ENCODE measurements around the gene DUSP22.

The DUSP22 gene

DNA sequence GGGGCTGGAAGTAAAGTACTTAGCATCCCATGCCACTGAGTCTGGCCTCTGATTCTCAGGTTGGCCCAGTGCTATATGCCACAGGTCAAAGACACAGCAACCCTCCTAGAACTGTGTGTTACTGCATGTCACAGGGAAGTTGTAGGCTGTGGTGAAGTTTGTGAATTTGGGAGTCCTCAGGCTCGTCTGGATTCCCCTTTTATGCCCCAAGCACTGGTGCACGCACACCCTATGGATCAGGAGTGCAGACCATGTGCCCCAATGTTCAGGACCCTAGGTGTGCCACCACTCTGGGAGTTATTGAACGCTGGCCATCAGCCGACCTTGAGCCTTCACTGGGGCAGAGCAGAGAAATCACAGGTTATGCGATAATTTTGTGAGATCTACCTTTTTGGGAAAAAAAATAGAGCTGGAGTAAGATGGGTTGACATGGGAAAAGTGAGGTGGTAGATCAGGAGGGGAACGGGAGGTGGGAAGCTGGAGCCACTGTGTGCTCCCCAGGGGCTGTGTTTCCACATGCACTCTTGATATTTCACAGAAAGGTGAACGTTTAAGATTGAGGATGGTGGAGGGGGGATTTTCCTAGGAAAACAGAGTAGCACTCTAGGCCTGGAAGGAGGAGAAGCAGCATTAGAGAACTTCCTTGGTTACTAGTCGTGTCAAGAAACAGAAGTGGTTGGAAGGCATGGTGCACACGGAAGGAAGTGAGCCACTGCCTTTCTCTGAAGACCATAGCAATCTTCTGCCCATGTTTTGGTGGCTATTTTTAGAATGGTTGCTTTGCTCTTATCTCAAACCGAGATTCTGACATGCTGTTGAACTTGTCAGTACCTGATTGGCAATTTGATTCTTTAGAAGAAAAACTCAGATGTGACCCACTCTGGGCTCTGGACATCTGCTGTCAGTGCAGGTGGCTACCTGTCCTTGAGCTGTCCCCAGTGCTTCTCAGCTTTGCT, 44.1 kb downstream of the DUSP22 start:
- no peak for DNase-seq (ENCODE audit: low read depth in 1 of 2, low spot score in 1 of 2)

DNA sequence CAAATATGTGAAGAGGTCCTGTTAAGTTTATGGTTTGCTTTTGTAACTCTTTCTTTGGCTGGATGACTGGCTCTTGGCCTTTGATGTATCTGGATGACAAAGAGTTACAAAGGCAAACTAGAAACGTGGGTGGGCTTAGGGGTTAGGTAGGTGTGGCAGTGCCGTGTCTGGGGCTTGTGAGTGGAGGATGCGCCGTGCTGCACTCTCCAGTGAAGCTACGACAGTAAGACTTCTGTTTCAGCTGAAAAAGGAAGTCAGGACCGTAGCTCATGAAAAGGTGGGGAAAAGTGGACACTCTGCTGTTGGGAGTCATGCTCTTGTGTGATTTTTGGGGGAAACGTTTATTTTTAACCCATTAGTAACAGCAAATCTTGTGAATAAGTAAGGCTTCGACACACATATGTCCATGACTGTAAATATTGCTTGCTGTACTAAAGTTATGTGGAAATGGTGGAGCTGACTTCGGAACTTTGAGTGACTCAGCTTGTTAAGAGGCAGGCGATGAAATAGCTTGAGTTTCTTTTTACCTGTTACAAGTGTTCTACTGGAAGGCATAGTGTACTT, 45.6 kb downstream of the DUSP22 start:
- no peak for DNase-seq (ENCODE audit: low read depth in 1 of 2, low spot score in 1 of 2)

DNA sequence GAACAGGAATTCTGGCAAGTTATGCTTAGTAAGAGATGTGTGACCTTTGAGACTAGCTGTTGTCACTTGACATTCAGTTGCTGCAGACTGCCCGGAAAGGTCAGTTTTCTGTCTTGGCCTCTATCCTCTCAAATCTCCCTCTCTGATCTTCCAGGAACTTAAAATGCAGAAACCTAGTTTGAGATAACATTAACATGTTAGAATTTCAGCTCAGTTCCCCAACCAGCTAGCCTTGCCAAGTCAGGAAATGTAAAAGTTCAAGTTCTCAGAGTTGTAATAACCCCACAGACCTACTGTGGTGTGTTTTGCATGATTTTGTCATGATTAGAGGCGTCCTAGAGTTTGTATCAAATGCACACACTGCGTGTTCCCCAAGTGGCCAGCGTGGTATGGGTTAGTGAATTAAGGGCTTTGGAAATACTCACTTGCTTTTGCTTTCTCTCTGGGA, 46.6 kb downstream of the DUSP22 start:
- no peak for DNase-seq (ENCODE audit: low read depth in 1 of 2, low spot score in 1 of 2)

DNA sequence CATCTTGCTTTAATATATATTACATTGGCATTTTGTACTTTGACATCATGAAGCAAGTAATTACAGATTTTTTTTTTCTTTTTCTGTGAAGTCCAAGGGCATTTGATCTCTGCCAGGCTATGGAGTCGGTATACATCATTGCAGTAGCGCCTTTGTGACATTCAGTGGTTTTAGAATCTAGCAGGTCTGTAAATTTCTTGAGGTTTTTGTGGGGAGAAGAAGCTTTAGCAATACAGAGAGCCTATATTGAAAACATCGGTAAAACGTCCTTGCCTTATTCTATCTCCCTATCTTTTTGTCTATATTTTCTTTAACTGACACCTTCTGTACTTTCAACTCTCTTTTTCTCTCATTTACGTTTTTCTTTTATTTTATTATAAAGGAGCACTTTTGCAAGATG, 47.2 kb downstream of the DUSP22 start:
- no peak for DNase-seq (ENCODE audit: low read depth in 1 of 2, low spot score in 1 of 2)

- DNase-seq (ENCODE audit: low read depth in 1 of 2, low spot score in 1 of 2), result no peak
These were observed 48.1 kb downstream of the DUSP22 start for GRCh38 chr6:340186-340955.

DNA sequence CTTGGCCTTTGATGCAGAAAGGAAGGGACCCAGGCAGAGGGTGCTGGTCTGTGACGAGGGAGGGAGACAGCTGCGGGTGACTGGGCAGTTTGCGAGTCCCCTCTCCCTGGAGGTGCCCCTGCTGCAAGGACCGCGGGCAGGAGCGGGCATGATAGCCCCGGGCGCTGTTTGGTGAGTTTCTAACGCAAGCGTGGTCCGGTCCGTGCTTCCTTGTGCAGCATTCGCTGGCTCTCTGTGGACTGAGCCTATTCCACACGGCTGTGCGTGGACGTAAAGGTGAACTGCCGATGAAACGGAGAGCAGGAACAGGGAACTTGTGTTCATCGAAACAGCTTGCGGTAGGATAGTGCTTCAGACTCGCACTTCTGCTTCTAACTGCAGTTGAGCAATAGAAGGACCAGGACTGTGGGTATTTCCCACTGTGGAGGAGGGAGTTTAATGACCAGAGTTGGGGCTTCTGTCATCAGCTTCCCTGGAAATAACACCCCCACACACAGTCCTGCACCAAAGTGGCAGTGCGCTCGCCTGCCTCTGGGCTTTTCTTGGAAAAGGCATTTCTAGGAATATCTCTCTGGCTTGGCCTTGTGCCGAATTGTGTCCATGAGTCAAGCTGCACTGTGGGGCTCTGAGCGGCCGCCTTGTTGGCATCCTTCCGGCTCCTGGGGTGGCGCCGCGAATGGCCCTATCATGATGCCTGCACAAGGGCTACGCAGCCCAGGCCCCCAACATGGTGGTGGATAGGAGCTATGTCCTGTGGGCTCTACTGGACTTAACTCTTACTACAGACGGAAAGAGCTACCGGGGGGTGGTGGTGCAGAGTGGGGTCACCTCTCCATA, 48.9 kb downstream of the DUSP22 start:
- no peak for DNase-seq (ENCODE audit: low read depth in 1 of 2, low spot score in 1 of 2)

DNA sequence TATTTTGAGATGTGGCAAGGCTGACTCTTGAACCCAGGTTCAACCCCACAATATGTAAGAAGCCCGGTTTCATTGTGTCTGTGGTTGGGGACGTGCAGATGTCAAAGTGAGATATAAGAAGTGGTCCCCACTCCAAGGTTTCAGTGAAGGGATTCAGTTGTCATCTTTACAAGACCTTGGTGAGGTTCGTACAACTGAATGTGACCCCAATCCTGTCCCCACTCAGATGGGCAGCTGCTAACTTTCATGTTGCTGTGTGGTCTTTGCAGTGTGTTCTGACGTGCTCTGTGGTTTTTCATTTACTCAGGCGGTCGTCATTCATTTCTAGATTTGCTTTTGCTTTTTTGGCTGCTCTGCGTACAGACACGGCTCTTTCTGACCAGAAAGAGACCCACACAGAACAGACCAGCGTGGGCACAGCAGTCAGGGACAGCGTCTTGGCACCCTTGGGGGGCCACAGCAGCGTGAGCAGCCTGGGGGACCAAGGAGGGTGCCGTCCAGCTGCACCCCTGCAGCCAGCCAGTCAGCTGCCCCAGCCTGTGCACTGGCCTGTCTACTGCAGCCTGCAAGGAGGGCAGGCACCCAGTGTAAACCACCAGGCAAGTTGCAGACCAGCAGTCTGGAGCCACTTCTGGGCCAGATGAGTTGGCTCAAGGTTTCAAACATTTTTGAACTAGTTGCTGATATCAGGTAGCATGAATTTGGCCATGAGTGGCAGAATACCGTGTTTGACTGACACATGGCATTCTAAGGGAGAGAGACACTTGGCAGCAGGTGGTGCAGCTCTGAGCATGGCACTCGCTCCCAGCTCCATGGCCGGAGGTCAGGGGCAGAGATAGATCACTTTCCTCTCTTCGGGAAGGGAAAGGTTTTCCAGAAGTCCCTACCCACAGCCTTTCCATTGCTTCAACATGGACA, 49.9 kb downstream of the DUSP22 start:
- DNase-seq (ENCODE audit: low read depth in 1 of 2, low spot score in 1 of 2), result no peak

- DNase-seq (ENCODE audit: low read depth in 1 of 2, low spot score in 1 of 2), result no peak
These were observed 50.5 kb downstream of the DUSP22 start for GRCh38 chr6:342832-343179.

DNA sequence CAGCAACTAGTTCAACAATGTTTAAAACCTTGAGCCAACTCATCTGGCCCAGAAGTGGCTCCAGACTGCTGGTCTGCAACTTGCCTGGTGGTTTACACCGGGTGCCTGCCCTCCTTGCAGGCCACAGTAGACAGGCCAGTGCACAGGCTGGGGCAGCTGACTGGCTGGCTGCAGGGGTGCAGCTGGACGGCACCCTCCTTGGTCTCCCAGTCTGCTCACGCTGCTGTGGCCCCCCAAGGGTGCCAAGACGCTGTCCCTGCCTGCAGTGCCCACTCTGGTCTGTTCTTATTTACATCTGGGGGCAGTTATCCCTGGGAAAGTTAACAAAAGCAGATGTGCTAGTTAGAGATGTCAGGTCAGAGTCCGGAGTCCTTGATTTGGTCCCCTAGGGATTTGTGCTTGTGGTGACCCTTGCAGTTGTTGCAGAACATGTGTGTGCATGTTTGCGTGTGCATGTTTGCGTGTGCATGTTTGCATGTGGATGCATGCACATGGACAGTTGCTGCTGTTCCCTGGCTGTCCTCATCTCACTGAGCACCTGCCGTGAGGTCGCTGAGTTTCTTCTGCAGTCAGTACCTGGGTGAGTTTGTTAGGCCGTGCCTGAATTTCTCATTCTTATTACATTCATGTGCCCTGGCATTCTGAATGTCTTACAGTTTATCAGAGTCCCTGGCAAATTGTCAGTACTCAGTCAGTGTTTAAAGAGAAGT, 51.1 kb downstream of the DUSP22 start:
- no peak for DNase-seq (ENCODE audit: low read depth in 1 of 2, low spot score in 1 of 2)

DNA sequence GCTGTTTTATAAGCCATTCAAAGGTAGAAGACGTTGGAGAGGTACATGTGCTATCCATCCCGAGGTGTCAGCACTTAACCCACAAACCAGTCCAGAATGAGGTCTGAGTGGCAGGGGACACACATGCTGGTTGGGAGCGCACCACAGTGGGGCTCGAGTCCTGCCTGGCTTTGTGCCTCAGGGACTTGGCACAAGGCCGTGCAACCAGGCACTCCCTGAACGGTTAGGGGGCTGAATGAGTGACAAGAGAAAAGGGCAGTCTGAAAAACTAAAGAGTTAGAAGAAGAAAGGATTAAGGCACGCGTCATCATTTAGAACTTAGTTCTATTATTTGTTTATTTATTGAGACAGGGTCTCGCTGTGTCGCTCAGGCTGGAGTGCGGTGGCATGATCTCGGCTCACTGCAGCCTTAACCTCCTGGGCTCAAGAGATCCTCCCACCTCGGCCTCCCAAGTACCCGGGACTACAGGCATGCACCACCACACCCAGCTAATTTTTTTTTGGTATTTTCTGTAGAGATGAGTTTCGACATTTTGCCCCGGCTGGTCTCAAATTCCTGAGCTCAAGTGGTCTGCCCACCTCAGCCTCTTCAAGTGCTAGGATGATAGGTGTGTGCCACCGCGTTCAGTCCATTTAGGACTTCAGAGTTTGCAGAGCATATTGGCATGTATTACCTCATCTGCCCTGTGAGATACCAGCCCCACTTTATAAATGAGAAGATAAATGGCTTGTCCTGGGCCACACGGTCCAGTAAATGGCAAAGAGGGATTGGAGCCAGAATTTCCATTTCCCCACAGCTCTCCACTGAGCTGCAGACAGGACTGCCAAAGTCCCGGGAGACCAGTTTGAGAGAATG, 51.9 kb downstream of the DUSP22 start:
- no peak for DNase-seq (ENCODE audit: low read depth in 1 of 2, low spot score in 1 of 2)

DNA sequence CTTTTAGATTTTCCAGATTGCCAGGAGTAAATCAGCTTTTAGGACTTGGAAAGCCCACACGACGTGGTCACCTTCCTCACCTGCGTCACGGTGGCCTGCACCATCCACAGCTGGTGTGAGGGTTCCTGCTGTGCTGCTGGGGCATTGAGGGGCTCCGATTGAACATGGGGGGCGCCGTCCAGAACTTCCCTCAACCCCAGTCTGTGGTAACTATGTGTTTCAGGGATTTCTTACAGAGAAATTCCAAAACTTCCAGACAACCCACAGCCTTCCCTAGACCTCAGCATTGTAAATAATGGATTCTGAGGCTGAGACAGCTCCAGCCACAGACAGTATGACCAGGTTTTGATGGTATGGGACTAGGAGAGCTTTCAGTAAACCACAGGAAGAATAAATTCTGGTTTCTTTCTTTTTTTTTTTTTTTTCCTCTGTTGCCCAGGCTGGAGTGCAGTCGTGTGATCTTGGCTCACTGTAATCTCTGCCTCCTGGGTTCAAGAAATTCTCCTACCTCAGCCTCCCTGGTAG, 52.6 kb downstream of the DUSP22 start:
- no peak for DNase-seq (ENCODE audit: low read depth in 1 of 2, low spot score in 1 of 2)

DNA sequence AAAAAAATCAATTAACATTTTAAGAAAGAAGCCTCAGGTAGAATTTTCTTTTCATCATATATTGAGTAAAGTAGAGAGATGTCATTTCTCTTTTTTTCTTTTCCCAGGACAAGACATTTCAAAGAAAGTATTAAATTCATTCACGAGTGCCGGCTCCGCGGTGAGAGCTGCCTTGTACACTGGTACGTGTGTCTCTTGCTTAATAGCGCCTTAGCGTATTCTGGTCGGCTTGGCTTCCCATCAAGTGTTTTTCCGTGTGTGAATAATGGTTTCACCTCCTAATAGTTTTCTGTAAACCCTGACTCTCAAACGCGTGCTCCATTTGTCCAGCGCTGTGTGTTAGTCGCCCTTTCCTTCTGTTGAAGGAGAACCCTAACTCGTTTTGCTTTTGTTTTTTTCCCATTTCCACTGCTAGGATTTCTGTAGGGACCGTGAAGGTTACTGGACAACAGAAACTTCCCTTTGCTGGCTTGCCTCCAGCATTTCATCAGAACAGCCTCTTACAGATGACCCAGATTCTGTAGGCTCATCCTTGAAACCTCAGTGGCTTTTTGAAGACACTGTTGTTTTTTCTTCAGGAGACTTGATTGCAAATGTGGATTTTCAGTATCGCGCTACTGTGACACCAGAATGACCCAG, 53.6 kb downstream of the DUSP22 start:
- DNase-seq (ENCODE audit: low read depth in 1 of 2, low spot score in 1 of 2), result no peak

- DNase-seq (ENCODE audit: low read depth in 1 of 2, low spot score in 1 of 2), result no peak
These were observed 54.2 kb downstream of the DUSP22 start for GRCh38 chr6:346386-347030.

DNA sequence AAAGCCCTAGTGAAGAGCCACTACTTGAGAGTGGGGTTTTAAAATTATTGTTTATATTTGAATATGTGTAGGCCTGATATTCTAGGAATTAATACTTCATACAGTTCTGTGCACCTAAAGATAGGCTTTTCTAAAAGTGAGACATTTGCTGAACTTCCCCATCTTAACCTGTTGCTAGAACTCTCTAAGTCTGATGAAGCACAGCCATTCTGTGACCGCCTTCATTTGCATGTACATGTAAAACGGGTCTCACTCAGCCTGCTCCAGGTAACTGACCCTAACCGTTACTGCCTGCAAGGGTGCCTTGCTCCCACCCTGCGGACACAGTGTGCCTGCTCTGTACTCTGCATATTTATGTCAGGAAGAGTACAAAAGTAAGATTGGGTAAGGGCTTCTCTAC, 54.9 kb downstream of the DUSP22 start:
- no peak for DNase-seq (ENCODE audit: low read depth in 1 of 2, low spot score in 1 of 2)

DNA sequence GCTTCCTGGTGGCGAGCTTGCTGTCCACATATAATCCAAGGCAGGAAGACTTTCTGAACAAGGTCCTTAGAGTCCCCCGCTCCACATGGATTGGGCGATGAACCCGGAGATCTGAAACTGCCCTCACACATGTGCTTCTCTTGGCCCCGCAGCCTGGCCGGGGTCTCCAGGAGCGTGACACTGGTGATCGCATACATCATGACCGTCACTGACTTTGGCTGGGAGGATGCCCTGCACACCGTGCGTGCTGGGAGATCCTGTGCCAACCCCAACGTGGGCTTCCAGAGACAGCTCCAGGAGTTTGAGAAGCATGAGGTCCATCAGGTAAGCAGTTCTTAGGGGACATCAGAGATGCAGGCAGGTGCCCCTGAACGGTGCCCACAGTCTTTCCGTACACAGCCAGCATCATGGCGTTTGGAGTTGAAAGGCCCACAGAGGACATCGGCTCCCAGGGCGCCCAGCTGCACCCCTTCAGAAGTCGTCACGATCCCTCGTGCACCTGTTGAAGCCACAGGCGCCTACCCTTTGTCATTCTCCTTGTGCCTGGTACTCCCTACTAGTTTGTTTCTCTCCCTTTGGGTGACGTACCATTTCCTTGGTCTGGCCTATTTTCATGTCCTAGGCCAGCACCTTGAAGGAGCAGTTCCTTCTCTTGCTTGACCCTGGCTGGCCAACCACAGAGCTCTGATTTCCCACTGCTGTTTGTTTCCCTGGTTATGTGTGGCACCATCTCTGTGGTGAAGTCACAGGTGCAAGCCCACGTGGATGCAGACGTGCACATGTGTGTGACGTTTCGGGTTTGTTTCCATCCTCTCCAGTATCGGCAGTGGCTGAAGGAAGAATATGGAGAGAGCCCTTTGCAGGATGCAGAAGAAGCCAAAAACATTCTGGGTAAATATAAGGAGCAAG, 55.9 kb downstream of the DUSP22 start:
- no peak for DNase-seq (ENCODE audit: low read depth in 1 of 2, low spot score in 1 of 2)

GRCh38 chr6:348860-349396, 56.6 kb downstream of the DUSP22 start:
- DNase-seq (ENCODE audit: low read depth in 1 of 2, low spot score in 1 of 2), result no peak

All from activated CD4-positive, alpha-beta T cell treated with anti-CD3 and anti-CD28 coated beads, Interleukin-2, amount 50 U/mL, for 24 hours (primary cell).